NCI-H146 treated with DMSO at 0.1 percent for 48 hours (cell line): ENCODE measurements around the gene CUL2.
"Not testable (repeated sequence)": the region's sequence is repeated elsewhere in the genome, so short reads cannot be mapped to it uniquely, and the experiment has no call there.

ENCODE experiments used
- DNase-seq: peaks from one replicate; lab custom pipeline; 2025; ENCODE audit not compliant: unreplicated experiment; lab: John Stamatoyannopoulos, UW

The CUL2 gene

DNA sequence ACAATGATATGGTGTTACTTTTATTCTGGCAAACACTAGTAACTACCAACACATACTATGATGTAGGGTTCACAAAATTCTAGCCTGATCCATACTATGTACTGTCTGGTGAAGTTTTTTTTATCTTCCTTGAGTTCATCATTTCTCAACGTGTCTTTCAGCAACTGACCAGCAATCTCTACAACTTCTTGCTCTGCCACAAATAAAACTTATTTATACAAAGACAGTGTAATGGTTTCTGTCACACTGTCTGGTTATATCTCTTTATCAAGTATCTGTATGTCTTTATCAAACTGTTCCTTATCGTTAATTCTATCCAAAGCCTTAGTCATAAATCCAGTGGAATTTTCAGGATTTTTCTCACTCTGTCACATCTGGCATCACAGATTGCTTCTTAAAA lies 69.7 kb downstream of the CUL2 start:
- no peak for DNase-seq

DNA sequence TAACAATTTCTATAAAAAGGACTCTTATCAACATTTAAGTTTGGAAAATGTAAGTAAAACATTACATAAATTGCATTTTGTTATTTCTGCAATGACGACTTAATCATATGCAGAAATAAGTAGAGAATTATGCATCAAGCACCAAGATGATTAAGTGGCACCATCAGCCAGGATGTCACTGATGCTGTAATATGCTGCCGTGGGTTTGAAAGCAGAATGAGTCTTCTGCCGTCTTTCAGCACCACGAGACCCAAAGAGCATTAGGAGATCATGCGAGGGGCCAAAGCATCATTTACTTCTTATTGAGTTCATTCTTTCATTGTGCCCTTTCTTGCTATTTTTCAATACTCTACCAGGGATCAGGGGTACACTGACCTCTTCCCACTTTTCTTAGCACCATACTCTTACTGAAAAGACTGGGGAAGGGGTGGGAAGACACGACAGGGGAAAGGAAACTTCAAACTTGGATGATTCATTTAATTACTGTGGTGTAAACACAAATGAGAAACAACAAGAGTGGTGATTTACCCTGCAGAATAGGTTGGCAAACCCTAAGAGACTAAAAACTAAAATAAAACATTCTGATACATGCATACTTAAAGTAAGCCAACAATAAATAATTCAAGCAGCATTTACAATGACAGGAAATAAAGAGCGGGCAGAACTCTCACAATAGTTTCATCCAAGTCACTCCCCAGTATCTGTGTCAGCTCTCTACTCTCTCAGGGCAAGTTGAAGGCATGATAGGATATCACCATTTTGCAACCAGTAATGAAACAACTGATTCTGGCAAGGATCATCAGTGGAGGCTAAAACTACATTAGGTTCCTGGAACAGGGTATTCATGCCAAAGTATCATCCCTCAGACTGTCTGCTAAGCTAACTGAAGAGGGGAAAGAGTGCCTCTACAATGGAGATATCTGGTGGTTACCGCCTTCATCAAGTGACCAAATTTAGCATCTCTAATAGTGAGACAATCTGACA lies 70.8 kb downstream of the CUL2 start:
- DNase-seq: no peak

DNA sequence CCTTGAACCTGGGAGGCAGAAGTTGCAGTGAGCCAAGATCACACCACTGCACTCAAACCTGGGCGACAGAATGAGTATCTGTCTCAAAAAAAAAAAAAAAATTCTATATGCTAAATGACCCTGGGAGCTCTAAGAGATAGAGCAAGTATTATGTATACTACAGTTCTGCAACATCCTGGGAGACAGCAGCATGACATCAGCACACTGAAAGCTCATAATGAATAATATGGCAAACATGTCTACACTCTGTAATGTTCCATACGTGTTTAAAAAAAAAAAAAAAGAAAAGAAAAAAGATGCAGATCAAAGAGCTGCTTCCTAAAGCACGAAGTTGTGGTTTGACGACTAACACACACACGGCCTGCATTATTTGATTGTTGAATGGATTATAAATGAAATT lies 72.5 kb downstream of the CUL2 start:
- DNase-seq: no peak

DNA sequence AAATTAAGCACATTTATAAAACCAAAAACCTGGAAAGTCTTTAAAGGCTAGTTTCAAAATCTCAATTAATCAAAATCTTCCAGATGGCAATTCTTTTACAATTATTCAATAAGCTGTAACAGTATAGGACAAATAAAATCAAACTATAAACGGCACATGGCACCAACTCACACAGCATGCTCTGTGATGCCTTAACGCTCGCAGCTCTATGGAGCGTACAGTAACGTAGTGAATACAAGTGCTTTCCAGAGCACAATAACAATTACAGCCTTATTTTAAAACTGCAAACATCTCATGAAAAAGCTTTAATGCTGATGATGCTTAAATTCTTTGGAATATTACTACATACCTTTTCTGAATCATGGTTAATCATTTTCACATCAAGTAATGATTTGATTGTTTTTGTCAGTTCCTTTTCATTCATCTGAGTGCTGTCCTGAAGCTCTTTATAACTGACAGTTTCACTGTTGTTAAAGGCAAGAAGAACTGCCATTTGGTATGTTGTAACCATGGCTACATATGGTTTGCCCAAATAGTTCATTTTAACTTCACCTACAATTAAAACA lies 74.2 kb downstream of the CUL2 start:
- no peak for DNase-seq

DNA sequence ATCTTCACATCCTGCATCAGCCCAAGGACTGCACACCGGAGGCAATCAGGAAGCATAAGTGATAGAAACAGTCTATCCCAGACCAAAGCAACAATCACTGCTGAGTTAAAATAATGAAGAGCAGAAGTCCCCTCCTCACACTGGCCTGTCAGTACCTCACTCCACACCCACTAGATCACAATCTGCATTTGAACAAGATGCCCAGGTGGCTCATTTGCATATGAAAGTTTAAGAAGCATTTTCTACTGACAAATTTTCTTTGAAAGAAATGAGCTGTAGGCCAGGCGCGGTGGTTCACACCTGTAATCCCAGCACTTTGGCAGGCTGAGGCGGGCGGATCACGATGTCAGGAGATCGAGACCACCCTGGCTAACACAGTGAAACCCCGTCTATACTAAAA lies 77.4 kb downstream of the CUL2 start:
- DNase-seq: no peak

DNA sequence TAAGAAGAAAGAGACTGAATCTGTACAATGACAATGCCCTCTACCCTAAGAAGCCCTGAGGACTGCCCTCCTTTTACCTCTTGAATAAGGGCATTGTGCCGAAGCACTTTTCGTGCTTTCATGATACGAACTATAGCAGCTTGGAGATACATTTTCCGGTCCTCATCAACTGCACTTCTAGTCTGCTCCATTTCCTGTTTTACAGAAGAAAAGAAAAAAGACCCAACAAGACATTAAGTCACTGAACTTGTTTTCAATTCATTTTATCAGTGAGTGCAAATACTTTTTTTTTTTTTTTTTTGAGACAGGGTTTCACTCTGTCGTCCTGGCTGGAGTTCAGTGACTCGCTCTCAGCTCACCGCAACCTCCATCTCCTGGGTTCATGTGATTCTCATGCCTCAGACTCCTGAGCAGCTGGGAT lies 78.4 kb downstream of the CUL2 start:
- DNase-seq: no peak

DNA sequence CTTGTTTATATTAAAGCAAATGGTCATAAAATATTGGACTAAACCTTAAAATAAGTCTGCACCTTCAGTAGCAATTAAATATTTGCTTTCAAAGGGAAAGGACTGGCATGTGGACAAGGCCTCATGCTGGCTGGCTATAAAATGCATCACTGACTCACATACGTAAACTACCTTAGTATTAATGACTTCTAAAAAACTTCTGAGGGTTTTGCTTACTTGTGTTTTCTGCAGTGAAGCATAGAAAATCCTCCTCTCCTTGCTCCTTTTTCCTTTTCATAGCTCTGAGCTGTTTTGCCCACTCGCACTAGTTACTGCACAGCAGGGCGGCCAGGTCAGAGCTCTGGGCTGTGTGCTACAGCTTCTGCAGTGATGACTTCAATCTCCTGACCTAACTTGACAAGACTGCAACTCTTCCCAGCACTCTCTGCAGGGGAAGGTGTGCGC lies 82.3 kb downstream of the CUL2 start:
- no peak for DNase-seq

DNA sequence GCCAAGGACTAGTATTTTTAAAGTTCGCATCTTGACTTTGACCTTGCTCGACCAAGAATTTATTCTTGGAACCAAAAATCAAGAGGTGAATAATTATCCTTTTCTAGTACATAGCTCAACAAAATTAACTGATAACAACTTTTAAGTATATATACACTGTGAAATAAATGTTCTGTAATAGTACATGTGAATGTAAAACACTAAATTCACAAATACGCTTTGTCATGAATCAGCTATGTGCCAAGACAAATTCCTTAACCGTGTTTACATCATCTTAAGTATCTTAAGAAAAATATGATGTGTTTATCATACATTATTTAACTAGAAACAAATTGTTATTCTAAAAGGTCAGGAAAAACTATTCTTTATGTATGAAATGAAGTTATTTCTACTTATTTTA lies 83.3 kb downstream of the CUL2 start:
- DNase-seq: no peak

DNA sequence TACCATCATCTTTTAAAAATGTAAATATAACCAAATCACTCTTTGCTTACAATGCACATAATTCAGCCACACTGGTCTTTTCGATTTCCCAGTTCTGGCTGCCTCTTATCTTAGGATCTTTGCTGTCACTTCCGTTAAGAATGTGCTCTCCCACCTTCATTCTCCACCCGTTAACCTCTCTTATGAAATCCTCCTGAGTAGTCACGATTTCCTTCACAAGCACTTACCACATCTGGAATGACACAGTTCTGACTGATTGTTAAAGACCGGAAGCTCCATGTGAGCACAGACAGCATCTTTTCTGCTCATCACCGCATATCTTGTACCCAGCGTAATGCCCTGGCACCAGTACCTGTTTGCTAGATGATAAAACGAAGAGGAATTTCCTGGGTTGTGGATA lies 84.3 kb downstream of the CUL2 start:
- no peak for DNase-seq

DNA sequence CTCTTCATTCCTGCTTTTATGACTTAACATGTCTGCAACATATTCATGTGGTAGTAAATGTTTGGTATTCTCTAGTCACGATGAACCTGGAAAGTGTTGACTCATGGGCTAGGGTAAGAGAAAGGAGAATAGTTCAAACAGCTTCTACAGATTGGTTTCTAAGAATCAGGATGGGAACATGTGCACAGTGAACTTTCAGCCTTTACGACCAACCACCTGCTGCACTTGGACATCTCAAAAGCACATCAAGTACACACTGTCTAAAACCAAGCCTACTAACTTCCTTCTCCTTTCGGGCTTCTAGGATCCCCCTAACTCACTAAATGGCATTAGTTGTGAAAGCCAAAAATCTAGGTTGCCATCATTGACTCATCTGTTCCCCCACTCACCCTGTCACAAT lies 85.5 kb downstream of the CUL2 start:
- no peak for DNase-seq

DNA sequence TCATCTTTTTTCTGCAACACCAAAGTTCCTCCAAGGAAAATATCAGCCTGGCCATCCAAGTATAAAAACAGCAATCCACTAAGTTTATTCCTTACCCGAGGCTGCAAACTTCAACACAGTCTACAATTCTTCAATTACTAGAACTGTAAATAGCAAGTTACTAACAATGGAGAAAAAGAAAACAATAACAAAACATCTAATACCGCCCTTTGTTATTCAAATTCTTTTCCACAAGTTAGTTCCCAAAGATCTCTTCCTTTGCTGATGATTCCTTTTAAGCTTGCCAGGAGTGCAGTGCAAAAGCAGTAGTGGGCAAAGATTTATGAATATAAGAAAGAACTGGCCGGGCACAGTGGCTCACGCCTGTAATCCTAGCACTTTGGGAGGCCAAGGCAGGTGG lies 86.2 kb downstream of the CUL2 start:
- no peak for DNase-seq

DNA sequence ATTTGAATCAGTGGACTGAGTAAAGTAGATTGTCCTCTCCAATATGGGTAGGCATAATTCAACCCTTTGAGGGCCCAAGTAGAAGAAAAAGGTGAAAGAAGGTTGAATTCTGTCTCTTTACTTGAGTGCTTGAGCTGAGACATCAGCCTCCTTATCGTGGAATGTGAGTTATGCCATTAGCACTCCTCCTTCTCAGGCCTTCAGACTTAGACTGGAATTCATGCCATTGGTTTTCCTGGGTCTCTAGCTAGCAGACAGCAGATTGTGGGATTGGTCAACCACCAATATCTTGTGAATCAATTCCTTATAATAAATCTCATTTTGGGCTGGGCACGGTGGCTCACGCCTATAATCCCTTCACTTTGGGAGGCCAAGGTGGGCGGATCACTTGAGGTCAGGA lies 89.2 kb downstream of the CUL2 start:
- DNase-seq: no peak

DNA sequence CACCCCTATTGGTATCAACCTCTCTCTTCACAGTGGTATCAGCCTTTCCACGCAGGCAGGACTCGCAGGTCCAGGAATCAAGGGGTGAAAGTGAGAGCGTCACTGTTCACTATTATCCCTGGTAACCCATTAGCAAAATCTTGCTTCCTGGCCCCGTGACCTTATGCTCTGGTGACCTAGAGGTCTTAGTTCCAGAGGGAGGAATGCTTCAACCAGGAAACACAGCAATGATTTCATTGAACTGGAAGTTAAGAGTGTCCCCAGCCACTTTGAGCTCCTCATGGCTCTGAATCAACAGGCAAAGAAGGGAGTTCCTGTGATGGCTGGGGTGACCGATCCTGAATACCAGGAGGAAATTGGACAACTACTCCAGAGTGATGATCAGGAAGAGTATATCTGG lies 90.6 kb downstream of the CUL2 start:
- no peak for DNase-seq

DNA sequence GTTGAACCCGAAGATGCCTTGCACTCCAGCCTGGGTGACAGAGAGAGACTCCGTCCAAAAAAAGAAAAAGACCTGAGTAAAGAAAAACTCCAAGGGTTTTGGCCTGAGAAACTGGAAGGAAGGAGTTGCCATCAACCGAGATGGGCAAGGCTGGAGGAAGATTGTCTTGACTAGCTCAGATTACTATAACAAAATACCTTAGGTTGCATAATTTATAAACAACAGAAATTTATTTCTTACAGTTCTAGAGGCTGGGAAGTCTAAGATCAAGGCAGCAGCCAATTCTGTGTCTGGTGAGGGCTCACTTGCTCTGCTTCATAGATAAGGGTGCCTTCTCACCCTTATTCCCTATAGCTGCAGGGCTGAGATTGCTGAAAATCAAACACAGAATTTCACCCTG lies 91.2 kb downstream of the CUL2 start:
- DNase-seq: no peak

DNA sequence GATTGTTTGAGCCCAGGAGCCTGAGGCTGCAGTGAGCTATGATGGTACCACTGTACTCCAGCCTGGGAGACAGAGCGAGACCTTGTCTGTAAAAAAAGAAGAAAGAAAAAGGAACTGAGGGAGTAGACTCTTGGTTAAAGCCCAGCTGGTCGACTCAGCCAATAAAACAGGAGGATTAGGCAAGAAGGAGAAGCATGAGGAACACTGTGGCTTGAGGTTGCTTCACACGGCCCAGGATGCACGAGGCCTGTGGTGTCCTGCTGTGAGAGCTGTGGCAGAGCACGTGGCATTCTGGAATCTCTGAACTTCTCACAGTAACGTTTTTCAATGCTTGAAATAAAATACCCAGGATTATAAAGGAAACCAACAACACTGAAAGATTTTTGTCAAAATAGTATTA lies 93.3 kb downstream of the CUL2 start:
- no peak for DNase-seq

DNA sequence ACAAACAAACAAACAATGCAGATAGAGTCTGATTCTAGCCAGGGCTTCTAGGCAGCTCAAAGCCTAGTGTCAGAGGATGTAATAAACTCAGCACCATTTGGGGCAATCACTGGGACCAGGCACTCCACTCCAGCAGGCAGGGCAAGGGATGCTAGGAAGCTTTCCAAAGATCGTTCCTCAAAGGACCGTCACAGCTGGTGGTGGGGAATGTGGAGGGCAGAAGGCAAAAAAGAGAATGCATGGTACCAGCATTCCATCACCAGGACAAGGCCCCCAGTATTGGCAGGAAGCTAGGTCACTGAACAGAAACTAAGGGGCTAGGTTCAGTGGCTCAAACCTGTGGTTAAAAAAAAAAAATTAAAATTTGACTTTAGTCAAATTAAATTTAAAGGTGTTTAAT lies 94.2 kb downstream of the CUL2 start:
- no peak for DNase-seq

DNA sequence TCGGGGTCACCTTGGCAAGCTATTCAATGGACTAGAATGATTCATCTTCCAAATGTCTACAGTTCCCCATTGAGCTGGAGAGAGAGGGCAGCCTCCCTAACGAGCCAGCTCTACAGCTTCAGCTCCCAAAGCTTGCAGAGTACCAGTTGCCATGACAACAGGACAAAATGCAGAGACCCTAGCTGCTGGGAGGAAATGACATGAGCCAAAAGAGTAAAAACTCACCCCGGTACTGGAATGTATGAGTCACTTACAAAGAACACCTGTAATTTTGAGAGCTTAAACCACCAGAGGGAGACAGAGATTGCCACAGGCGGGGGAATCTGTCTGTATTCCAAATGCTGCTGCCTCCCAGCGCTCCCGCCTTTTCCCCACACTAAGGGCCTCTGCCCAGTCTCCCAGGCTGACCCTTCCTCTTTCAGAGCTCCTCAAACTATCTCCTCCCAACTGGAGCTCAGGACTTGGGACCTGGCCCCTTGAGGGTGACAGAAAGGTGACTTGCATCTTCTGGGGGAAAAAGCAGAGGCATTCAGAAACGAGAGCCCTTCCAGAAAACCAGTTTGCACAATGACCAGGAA lies 95.5 kb downstream of the CUL2 start:
- peak; percentile 65 for DNase-seq

DNA sequence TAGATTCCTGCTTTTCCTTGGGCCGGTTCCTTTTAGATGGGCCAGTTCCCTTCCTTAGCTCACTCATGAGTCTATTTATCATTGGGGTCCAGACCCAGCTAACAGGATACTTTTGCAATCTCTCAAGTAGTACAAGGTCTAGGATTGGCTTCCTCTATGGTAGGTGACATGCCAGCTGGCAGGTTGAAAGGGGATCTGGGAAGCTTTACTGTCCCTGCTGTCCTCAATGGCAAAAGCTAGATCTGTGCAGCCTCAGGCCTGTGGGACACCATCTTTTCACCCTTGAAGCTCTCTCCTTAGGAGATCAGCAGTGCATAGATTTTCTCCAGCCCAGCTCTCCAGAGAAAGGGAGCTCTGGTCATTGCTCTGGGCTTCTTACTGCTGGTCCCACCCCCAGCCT lies 96.4 kb downstream of the CUL2 start:
- no peak for DNase-seq

DNA sequence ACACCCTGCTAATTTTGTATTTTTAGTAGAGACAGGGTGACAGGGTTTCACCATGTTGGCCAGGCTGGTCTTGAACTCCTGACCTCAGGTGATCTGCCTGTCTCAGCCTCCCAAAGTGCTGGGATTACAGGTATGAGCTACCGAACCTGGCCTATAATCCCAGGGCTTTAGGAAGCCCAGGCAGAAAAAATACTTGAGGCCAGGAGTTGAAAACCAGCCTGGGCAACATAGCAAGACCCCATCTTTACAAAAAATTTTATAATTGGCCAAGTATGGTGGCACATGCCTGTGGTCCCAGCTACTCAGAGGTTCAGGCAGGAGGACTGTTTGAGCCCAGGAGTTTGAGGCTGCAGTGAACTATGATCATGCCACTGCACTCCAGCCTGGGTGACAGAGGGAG lies 99.0 kb downstream of the CUL2 start:
- not testable (repeated sequence) for DNase-seq

DNA sequence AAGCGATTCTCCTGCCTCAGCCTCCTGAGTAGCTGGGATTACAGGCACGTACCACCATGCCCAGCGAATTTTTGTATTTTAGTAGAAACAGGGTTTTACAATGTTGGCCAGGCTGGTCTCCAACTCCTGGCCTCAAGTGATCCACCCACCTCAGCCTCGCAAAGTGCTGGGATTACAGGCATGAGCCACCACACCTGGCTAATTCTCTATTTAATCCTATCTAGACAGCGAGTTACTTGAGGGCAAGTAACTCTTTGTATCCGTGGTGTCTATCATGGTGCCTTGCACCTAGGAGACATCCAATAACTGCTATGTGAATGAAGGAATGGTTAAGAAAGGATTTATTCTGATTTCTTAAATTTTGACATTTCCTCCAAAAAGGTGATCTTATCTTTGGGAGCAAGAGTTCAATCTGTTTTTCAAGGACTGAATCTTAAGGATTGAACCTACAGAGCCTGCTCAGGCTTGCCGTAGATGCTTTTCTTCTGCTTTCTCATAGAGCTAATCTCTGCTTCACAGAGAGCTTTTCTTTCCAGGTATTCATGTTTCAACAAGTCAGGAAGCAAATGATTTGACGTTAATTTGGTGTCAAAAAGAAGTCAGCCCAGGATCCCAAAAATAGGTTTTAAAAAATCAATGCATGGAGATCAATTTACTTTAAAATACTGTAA lies 101.6 kb downstream of the CUL2 start:
- no peak for DNase-seq

DNA sequence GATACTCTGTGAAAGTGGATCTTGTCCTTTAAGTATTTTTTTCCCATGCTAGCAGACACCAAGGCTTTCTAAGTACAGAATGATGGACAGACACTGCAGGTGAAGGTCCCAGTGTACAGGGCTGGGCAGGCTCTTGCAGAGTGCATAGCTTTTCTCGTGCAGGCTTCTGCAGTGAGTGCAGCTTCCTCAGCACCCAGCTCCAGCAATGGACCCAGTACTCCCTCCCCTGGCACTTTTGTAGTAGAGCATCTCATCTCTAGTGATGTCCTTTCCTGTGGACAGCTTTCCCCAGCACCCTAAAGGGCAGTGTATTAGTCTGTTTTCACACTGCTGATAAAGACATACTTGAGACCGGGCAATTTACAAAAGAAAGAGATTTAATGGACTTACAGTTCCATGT lies 104.3 kb downstream of the CUL2 start:
- DNase-seq: no peak

DNA sequence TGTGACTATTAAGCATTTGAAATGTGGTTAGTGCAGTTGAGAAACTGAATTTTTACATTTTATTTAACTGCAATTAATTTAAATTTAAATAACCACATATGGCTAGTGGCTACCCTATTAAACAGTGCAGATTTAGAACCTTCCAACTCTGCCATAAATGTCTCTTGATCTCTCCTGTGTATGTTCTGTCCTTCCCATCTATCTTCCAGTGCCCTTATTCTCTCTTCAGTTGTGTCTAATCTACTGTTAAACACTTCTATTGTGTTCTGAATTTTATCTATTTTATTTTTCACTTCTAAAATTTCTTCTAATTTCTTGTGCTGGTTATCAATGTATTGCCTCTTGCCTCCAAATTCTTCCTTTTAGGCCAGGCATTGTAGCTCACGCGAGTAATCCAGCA lies 105.0 kb downstream of the CUL2 start:
- no peak for DNase-seq
